ENCODE results near the gene ZNF408.

The ZNF408 gene

DNA sequence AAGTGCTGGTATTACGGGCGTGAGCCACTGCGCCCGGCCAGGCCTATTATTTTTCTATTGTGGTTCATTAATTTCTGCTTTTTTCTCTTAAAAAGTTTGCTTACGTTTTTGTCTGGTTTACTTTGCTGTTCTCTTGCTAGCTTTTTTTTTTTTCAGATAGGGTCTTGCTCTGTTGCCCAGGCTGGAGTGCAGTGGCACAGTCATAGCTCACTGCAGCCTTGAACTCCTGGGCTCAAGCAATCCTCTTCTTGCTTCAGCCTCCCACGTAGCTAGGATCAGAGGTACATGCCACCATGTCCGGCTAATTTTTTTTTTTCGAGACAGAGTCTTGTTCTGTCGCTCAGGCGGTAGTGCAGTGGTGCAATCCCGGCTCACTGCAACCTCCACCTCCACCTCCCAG, 36.9 kb downstream of the ZNF408 start:
- Mint-ChIP-seq H3K4me3 (no peak overlapping the region), H3K9me3 (no peaks in the 10 kb centered on the region), H3K4me1 (no peaks in the 10 kb centered on the region), H3K36me3 (ENCODE audit: low read depth) (peaks cover 36% of the 10 kb centered on the region), H3K27me3 (ENCODE audit: low read depth) (no peaks in the 10 kb centered on the region), H3K27ac (no peak overlapping the region)
- TF ChIP-seq, protein P1, sequence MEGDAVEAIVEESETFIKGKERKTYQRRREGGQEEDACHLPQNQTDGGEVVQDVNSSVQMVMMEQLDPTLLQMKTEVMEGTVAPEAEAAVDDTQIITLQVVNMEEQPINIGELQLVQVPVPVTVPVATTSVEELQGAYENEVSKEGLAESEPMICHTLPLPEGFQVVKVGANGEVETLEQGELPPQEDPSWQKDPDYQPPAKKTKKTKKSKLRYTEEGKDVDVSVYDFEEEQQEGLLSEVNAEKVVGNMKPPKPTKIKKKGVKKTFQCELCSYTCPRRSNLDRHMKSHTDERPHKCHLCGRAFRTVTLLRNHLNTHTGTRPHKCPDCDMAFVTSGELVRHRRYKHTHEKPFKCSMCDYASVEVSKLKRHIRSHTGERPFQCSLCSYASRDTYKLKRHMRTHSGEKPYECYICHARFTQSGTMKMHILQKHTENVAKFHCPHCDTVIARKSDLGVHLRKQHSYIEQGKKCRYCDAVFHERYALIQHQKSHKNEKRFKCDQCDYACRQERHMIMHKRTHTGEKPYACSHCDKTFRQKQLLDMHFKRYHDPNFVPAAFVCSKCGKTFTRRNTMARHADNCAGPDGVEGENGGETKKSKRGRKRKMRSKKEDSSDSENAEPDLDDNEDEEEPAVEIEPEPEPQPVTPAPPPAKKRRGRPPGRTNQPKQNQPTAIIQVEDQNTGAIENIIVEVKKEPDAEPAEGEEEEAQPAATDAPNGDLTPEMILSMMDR (IDR thresholded peaks at IDR 0.05; ENCODE audit: unreplicated experiment in 3 of 3), result no peak

DNA sequence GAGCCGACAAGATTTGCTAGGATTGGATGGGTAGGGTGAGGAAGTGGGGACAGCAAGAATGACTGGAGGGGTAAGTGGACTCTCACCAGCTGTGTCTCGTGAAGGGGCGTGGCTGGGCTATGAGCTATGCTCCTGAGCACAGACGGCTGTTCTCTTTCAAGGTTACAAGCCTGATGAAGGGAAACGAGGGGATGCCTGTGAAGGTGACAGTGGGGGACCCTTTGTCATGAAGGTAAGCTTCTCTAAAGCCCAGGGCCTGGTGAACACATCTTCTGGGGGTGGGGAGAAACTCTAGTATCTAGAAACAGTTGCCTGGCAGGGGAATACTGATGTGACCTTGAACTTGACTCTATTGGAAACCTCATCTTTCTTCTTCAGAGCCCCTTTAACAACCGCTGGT, 38.1 kb downstream of the ZNF408 start:
- H3K4me1 Mint-ChIP-seq, result no peaks in the 10 kb centered on the region
- no peak overlapping the region for H3K27ac Mint-ChIP-seq
- no peaks in the 10 kb centered on the region for H3K27me3 Mint-ChIP-seq (ENCODE audit: low read depth)

DNA sequence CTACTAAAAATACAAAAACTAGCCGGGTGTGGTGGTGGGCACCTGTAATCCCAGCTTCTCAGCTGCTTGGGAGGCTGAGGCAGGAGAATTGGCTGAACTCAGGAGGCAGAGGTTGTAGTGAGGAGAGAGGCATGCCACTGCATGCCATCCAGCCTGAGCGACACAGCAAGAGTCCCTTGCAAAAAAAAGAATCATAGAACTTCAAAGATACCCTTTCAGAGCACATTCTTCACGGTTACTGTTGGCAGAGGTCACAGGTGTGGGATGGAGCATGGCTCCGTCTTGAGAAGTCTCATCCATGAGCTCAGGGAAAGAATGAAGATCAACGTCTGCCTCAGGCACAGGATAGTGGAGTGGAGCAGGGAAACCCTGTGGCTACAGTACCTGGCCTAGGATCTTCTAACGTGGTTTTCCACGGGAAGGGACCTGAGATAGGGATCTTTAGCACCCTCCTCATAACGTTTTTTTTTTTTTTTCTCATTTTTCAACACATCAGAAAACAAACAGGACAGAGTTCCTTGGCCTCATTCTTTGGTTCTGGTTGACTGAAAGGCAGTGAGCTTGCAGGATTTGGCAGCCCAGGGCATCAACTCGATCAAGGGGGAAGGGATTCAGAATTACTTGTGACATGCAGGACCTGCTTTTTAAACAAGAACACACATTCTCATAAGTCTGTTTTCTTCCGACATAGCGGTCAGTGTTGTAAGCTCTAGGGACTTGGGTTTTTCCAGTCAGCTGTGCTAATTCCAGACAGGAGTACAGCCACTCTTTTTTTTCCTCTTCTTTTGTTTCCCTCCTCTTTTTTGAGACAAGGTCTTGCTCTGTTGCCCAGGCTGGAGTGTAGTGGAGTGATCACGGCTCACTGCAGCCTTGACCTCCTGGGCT, 41.0 kb downstream of the ZNF408 start:
- TF ChIP-seq, protein P1 (IDR thresholded peaks at IDR 0.05; ENCODE audit: unreplicated experiment in 3 of 3), result no peak
- H3K27me3 Mint-ChIP-seq (ENCODE audit: low read depth), result no peaks in the 10 kb centered on the region
- H3K4me1 Mint-ChIP-seq, result no peaks in the 10 kb centered on the region
- no peaks in the 10 kb centered on the region for H3K9me3 Mint-ChIP-seq
- peaks cover 71% of the 10 kb centered on the region for H3K36me3 Mint-ChIP-seq (ENCODE audit: low read depth)
- H3K27ac Mint-ChIP-seq, result no peak overlapping the region
- H3K4me3 Mint-ChIP-seq, result no peak overlapping the region

More for the DNA sequence above, 38.1 kb downstream of the ZNF408 start:
- peaks cover 47% of the 10 kb centered on the region for H3K36me3 Mint-ChIP-seq (ENCODE audit: low read depth)
- H3K9me3 Mint-ChIP-seq, result no peaks in the 10 kb centered on the region
- TF ChIP-seq, protein P1 (IDR thresholded peaks at IDR 0.05; ENCODE audit: unreplicated experiment in 3 of 3), result no peak
- no peak overlapping the region for H3K4me3 Mint-ChIP-seq

DNA sequence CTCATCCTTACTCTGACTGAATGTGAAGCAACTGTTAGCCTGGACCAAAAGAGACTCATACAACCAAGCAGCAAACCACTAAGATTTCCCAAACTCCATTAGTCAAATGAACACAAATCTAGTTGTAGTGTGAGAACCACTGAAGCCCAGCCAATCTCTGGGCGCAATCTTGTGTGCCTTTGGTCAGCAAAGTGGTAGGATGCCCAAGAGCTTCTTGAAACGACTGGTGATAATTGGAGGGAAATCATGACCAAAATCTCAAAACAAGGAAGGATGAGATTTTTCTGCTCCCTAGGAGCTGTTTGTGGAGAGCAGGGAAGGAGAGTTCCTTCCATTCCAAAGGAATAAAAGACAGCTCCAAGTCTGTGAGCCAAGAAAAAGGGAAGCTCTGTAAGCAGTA, 42.2 kb downstream of the ZNF408 start:
- Mint-ChIP-seq H3K4me1 (no peaks in the 10 kb centered on the region), H3K9me3 (no peaks in the 10 kb centered on the region), H3K36me3 (ENCODE audit: low read depth) (peaks cover 82% of the 10 kb centered on the region), H3K4me3 (no peak overlapping the region), H3K27ac (no peak overlapping the region), H3K27me3 (ENCODE audit: low read depth) (no peaks in the 10 kb centered on the region)
- TF ChIP-seq, protein P1 (IDR thresholded peaks at IDR 0.05; ENCODE audit: unreplicated experiment in 3 of 3), result no peak

DNA sequence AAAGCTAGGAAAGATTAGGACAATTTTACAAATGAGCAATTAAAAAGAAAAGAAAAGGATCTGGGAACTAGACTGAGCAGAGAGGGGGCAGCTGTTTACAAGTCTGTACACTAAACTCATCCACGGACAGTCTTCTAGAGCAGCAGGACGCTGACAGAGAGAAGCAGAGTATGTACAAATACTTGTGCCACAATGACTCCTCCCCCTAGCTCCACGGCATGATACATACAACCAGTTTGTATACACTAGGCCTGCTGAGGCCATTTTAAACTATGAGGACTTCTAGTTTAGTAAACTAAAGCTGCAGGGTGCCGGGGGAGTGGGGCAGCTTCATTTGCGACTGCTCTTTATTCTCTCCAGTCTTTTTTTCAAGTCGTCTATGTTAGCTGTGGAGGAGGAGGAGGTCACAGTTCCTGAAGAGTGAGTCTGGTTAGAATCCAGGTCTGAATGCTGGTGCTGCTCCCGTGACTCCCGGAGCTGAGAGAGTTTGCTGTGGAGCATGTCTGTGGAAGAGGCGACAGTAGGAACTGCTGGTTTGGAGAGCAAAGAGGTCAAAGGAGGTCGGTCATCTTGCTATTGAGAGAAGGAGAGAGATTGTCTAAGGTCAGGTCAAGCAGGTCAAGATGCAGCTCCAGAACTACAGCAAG, 43.0 kb downstream of the ZNF408 start:
- no peaks in the 10 kb centered on the region for H3K27me3 Mint-ChIP-seq (ENCODE audit: low read depth)
- no peak overlapping the region for H3K27ac Mint-ChIP-seq
- peaks cover 82% of the 10 kb centered on the region for H3K36me3 Mint-ChIP-seq (ENCODE audit: low read depth)
- H3K9me3 Mint-ChIP-seq, result no peaks in the 10 kb centered on the region
- no peaks in the 10 kb centered on the region for H3K4me1 Mint-ChIP-seq
- TF ChIP-seq, protein P1 (IDR thresholded peaks at IDR 0.05; ENCODE audit: unreplicated experiment in 3 of 3), result no peak
- H3K4me3 Mint-ChIP-seq, result no peak overlapping the region
